Femur (tissue), 1 donor: ENCODE results near the gene POM121C.
A peak's percentile ranks its signal among the peaks of the same experiment; 100 is the strongest.
"Not testable (repeated sequence)": the region's sequence is repeated elsewhere in the genome, so short reads cannot be mapped to it uniquely, and the experiment has no call there.

ENCODE experiments used
- DNase-seq: peaks from one replicate; pipeline ENCODE4 v3.0.0-alpha.2; 2017

Gene POM121C

DNA sequence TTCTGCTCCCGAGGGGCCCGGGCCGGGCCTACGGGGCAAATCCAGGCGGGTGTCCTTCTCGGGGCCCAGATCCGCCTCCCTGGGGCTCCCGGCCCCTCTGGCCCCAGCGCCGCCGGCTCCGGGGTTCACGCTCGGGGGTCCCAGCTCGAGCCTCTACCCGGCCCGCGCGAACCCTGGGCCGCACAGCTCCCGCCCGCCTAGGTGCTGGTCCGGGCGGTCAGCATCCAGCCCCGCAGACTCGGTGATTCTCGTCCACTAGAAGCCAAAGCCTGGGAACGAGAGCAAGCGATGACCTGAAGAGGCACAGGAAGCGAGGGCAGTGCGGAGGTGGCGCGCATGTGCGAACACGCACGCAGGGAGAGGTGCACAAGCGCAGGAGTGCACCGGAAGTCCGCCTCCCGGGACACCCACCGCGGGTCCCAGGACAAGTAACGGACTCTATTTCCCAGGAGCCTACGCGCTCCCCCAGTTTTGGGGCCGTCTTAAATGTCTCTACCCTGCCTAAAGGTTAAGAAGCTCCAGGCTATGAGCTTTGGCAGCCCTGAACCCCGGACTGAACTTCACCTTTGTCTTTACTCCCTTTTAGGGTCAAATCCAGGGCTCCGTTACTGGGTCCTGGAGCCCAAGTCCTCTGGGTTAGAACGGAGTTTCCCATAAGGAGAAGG, at the start of gene POM121C:
TSS of gene POM121C (minus strand) at position 321 of the 665 bp plus-strand sequence. CDS start 44,803 bp downstream, outside the sequence.
- peak; percentile 95 for DNase-seq

DNA sequence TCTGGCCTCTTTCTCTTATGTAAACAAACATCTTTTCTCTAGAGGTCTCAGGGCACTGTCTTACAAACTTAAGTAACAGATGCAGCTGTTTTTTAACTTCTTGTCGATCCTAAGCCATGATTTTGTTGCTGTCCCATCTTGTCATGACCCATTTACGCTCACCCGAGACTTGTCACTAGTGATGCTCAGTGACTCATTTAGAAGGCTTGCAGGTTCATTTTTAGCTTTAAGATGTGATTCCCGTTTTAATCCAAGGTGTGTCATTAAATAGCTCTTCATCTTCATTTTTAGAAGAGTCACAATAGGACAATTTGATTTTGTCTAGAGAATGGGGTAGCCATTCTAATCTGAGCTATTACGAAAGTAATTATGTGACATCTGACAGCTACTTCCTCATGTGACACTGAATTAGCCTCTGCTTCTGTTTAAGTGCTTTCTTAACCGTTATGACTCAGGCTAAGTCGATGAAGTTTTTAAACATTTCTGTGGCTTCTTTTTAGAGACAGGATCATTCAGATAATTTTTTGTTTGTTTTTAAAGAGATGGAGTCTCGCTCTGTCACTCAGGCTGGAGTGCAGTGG, 48.7 kb upstream of the POM121C start:
- no peak for DNase-seq

- no peak for DNase-seq
Observed at GRCh38 chr7:75533926-75534325, 47.8 kb upstream of the POM121C start.

DNA sequence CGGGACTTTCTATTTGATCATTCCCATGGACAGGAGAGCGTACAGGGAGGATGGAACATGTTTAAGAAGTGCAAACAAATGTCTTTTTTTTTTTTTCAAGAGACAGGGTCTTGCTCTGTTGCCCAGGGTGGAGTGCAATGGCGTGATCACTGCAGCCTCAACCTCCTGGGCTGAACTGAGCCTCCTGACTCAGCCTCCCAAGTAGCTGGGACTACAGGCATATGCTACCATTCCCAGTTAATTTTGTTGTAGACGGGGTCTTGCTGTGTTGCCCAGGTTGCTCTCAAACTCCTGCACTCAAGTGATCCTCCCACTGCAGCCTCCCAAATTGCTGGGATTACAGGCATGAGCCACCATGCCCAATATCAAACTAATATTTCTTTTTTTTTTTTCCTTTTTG, 46.5 kb upstream of the POM121C start:
- no peak for DNase-seq

GRCh38 chr7:75531359-75531821, 45.3 kb upstream of the POM121C start:
- DNase-seq: no peak

DNA sequence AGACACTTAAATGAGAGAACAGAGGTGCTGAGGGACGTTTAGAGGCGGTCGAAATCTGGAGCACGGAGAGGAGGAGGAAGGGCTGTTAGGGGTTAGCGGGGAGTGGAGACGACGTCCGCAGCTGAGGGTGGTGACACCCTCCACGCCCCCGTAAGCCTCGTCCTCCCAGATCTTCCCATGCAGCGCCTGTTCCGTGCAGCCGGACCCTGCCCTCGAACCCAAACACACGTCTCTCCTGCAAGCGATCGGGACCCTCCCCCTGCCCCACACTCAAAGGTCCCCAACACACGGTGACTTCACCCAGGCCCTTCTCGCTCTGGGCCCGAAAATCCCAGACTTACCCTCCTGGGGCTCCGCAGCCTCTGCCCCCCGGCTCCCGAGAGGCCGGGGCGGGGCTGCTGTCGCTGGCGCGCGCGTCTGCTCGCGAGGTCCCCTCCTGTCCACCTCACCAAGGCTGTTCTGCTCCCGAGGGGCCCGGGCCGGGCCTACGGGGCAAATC, 41.2 kb upstream of the POM121C start:
- DNase-seq: not testable (repeated sequence)

DNA sequence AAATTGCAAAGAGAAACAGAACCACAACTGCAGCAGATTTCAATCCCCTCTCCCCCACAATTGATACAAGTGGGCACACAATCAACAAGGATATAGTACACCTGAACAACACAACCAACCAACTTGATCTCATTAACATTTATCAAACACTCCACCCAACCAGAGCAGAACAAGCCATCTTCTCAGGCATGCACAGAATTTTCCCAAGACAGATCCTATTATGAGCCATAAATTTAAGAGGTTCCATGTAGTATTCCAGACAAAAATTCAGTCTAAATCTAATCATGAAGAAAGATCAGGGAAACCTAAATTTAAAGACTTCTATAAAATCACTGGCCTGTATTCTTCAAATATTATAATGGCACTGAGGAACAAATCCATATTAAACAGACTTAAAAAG, 35.6 kb upstream of the POM121C start:
- not testable (repeated sequence) for DNase-seq

GRCh38 chr7:75518842-75519241, 32.7 kb upstream of the POM121C start:
- DNase-seq: not testable (repeated sequence)

- DNase-seq: not testable (repeated sequence)
Observed at GRCh38 chr7:75509033-75509432, 22.9 kb upstream of the POM121C start.

DNA sequence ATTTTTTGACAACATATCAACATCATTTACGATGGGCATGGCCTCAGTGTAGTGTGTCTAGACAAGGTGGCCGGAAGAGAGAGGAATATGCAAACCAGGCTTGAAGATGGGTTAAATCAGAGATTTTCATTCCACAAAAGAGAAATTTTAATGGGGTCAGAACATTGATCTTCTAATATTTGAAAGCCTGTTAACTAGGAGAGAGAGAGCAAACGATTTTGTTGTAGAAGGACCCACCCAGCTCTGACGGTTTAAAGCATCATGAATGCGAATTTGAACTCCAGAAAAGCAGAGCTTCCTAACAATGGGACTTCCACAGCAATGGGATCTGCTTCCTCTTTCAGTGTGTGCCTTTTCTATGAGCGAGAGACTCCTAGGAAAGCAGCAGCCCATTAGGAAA, 5.9 kb upstream of the POM121C start, which contains the start of gene SPDYE5:
TSS of gene SPDYE5 (plus strand) at position 301 of the 400 bp plus-strand sequence. CDS start 1,728 bp downstream, outside the sequence.
- DNase-seq: not testable (repeated sequence)

- peak; percentile 21 for DNase-seq
Observed at GRCh38 chr7:75485355-75485978, 632 bp downstream of the POM121C start.

- not testable (repeated sequence) for DNase-seq
Observed at GRCh38 chr7:75480313-75480712, 5.8 kb downstream of the POM121C start.

- not testable (repeated sequence) for DNase-seq
Observed at GRCh38 chr7:75477457-75477856, 8.6 kb downstream of the POM121C start.

GRCh38 chr7:75470166-75470565, 15.9 kb downstream of the POM121C start:
- DNase-seq: not testable (repeated sequence)

- not testable (repeated sequence) for DNase-seq
Observed at GRCh38 chr7:75460541-75460940, 25.6 kb downstream of the POM121C start.

GRCh38 chr7:75458034-75458433, 28.1 kb downstream of the POM121C start:
- not testable (repeated sequence) for DNase-seq

DNA sequence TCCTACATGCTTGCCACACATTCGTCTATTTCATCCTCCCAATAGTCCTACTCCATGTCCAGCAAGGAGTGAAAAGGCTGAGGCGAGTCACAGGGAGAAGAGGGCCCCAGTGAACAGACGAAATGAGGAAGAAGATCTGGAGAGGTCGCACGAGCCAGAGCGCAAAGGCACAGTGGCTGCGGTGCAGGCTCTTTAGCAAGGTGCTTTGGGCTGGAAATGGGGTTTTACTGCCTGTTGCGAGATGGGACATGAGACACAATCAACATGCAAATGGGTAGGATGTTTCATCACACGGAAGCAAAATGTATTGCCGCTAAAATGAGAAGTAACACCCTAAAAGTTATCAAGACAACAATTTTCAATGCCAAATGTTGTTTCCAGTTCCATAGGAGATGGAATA, 29.7 kb downstream of the POM121C start:
- DNase-seq: not testable (repeated sequence)

DNA sequence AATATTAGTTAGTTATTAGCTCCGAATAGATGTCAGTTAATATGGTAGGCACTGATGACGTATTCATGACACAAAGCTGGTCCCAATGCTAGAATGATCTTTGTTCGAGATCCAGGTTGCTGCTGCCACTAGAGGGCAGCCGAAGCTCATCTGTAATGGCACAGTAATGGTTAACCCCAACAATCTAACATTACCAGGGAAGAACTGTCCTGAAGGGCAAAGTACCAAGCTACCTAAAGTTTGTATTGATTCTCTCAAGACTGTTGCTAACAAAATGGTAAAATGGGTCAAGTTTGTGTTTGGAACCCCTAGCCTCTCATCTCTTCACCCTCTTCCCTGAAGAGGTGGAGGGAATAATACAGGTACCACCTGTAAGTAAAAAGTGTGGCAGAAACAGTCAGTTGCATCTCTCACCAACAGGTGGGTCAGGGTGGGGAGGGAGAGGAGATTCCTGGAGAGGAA, 33.6 kb downstream of the POM121C start:
- DNase-seq: not testable (repeated sequence)

- DNase-seq: not testable (repeated sequence)
Observed at GRCh38 chr7:75449946-75450345, 36.2 kb downstream of the POM121C start.

- peak; percentile 36 for DNase-seq
Observed at GRCh38 chr7:75442465-75443111, 43.5 kb downstream of the POM121C start.

GRCh38 chr7:75442101-75442464, 44.0 kb downstream of the POM121C start:
- not testable (repeated sequence) for DNase-seq

GRCh38 chr7:75439000-75439399, 47.1 kb downstream of the POM121C start:
- DNase-seq: not testable (repeated sequence)

- not testable (repeated sequence) for DNase-seq
Observed at GRCh38 chr7:75423481-75423880, 62.6 kb downstream of the POM121C start.
